Keratinocyte (primary cell): ENCODE measurements around the gene TAOK2. TPM values are rescaled to one million over a fixed set of nuclear protein-coding genes. Genes with fewer than 3 reads are reported as not detected.

ENCODE experiments used
- DNase-seq: peaks from one replicate; pipeline ENCODE4 v3.0.0-alpha.2; 2011; ENCODE audit warnings: low read depth, missing footprints, low spot score
- FAIRE-seq: peaks from 2 replicates; lab custom pipeline; 2011; peaks lifted over from hg19 to GRCh38; lab: Jason Lieb, UNC
- H2AFZ ChIP-seq: 2 replicates; pipeline ENCODE4 v1.6.0; 2012; ENCODE audit warnings: low read length, control low read depth, inconsistent platforms; ENCODE audit not compliant: control insufficient read depth
- H3K27ac ChIP-seq: 2 replicates; pipeline ENCODE4 v1.5.1; 2011; ENCODE audit warnings: low read length; ENCODE audit not compliant: control insufficient read depth, insufficient read depth
- H3K27me3 ChIP-seq: 3 replicates; pipeline ENCODE4 v1.6.0; 2011; ENCODE audit warnings: low read length; ENCODE audit not compliant: control insufficient read depth, insufficient read depth; ENCODE audit errors: extremely low read depth
- H3K36me3 ChIP-seq, 2 experiments: 2 replicates in 1 of 2; 3 replicates in 1 of 2; pipeline ENCODE4 v1.5.1; 2011; ENCODE audit warnings: low read length in 2 of 2, mild to moderate bottlenecking in 1 of 2; ENCODE audit not compliant: control insufficient read depth in 2 of 2, insufficient read depth in 2 of 2; ENCODE audit errors: extremely low read depth in 1 of 2
- H3K4me1 ChIP-seq: 3 replicates; pipeline ENCODE4 v1.5.1; 2011; ENCODE audit warnings: low read length; ENCODE audit not compliant: control insufficient read depth, insufficient read depth; ENCODE audit errors: extremely low read depth
- H3K4me2 ChIP-seq: 3 replicates; pipeline ENCODE4 v1.6.0; 2011; ENCODE audit warnings: low read depth, low read length; ENCODE audit not compliant: control insufficient read depth, insufficient read depth; ENCODE audit errors: extremely low read depth
- H3K4me3 ChIP-seq, 3 experiments: fragments of 200-600 bp in 1 of 3; sonication (generic) in 1 of 3; 2 replicates in 2 of 3; 3 replicates in 1 of 3; pipeline ENCODE4 v1.5.1; 2011 to 2016; ENCODE audit warnings: low read length in 3 of 3, mild to moderate bottlenecking in 3 of 3, control low read depth in 2 of 3, inconsistent platforms in 1 of 3, low read depth in 1 of 3, mixed read lengths in 1 of 3, mixed run types in 1 of 3, moderate library complexity in 1 of 3; ENCODE audit not compliant: control insufficient read depth in 2 of 3, insufficient read depth in 2 of 3; ENCODE audit errors: extremely low read depth in 1 of 3
- H3K79me2 ChIP-seq: 2 replicates; pipeline ENCODE4 v1.6.0; 2012; ENCODE audit warnings: low read length; ENCODE audit not compliant: control insufficient read depth, insufficient read depth
- H3K9ac ChIP-seq: 3 replicates; pipeline ENCODE4 v1.6.0; 2011; ENCODE audit warnings: low read length; ENCODE audit not compliant: control insufficient read depth, insufficient read depth; ENCODE audit errors: extremely low read depth
- H3K9me1 ChIP-seq: 3 replicates; pipeline ENCODE4 v1.6.0; 2011; ENCODE audit warnings: low read length; ENCODE audit not compliant: control insufficient read depth, insufficient read depth; ENCODE audit errors: extremely low read depth
- H3K9me3 ChIP-seq: 2 replicates; pipeline ENCODE4 v1.5.1; 2012; ENCODE audit warnings: low read depth, low read length; ENCODE audit not compliant: control insufficient read depth
- H4K20me1 ChIP-seq: 3 replicates; pipeline ENCODE4 v1.6.0; 2011; ENCODE audit warnings: low read length; ENCODE audit not compliant: control insufficient read depth, insufficient read depth; ENCODE audit errors: extremely low read depth
- EZH2 ChIP-seq: IDR thresholded peaks from one replicate; pipeline ENCODE4 v1.6.1; 2012; ENCODE audit warnings: inconsistent platforms, mild to moderate bottlenecking, low read length, moderate library complexity
- dilution Hi-C: fragments of 300-500 bp; cut with MboI; formaldehyde crosslinking; loops from one replicate; pipeline ENCODE4 v1.7.0; 2020; ENCODE audit warnings: low sequenced_read_pairs; ENCODE audit not compliant: extremely low pct_ligation_motif_present
- polyA plus RNA-seq, 5 experiments: library from polyadenylated mRNA; depleted of rRNA in 3 of 5; stranded (reverse) in 3 of 5; stranded (forward) in 1 of 5; unstranded in 1 of 5; fragments of >200 nt; gene quantifications; 1 replicate in 1 of 5; 2 replicates in 3 of 5; 3 replicates in 1 of 5; pipeline versions ENCODE4 v1.2.1 to v1.2.3, GENCODE V29; 2011 to 2012; ENCODE audit warnings: missing spikeins in 2 of 5, low read depth in 1 of 5, low replicate concordance in 1 of 5
- TF ChIP-seq, protein P1 (sequence below), 3 experiments: IDR thresholded peaks in 1 of 3; conservative IDR thresholded peaks in 1 of 3; optimal IDR thresholded peaks in 1 of 3; 2 replicates in 2 of 3; 3 replicates in 1 of 3; pipeline versions ENCODE3 to v1.5.1; 2011; ENCODE audit warnings: low read length in 3 of 3, mild to moderate bottlenecking in 3 of 3, moderate library complexity in 2 of 3, control low read depth in 1 of 3, inconsistent platforms in 1 of 3; ENCODE audit not compliant: insufficient read depth in 2 of 3; ENCODE audit errors: extremely low read depth in 1 of 3

The TAOK2 gene
- polyA plus RNA-seq, 1 donor (not counting 4 experiments of a cell fraction or from before 2014, with no cell fraction given) = 13.8 TPM

DNA sequence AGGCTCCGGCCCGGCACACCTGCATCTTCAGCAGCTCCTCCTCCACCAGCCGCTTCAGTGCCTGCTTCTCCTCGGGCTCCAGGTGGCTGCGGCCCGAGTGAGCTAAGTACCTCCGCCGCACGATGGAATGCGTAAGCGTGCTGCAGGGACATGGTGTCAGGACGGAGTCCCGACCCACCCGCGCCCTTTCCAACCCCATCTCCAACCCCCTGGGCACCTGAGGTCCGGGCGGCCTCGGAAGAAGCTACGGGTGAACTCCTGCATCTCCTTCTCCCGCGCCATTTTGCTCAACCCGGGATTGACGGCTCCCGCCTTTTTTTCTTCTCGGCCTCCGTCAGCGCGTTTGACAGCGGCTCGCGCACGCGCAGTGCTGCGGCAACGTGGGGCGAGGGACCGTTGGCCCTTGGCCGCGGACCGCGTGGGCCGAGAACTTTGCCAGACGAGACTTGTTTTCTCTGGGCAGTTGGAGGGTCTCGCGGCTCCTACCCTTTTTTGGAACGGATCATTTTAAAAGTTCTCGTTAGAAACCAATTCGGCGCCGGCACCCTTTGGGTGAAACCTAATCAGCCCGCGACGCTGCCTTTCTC, 21.7 kb downstream of the TAOK2 start, which contains the start of gene HIRIP3:
Gene HIRIP3 (minus strand): TSS at position 294 of the 587 bp plus-strand sequence. CDS start 12 bp downstream, at position 282.
- Histone ChIP-seq H4K20me1 (no peaks in the 10 kb centered on the region), H3K9me1 (no peaks in the 10 kb centered on the region), H3K9ac (peak within 1 kb of the TSS; percentile 95), H3K4me1 (peaks cover 24% of the 10 kb centered on the region), H3K27me3 (no peaks in the 10 kb centered on the region), H3K9me3 (no peaks in the 10 kb centered on the region), H3K79me2 (peaks cover 10% of the 10 kb centered on the region), H3K4me2 (peak within 1 kb of the TSS; percentile 89), H3K36me3 (peaks cover 19 to 35% of the 10 kb centered on the region in 2 experiments), H3K4me3 (peak within 1 kb of the TSS; percentile 67 to 99 (median 92)), H2AFZ (peak within 1 kb of the TSS; percentile 96), H3K27ac (peak within 1 kb of the TSS; percentile 98)
- TF ChIP-seq, protein P1, sequence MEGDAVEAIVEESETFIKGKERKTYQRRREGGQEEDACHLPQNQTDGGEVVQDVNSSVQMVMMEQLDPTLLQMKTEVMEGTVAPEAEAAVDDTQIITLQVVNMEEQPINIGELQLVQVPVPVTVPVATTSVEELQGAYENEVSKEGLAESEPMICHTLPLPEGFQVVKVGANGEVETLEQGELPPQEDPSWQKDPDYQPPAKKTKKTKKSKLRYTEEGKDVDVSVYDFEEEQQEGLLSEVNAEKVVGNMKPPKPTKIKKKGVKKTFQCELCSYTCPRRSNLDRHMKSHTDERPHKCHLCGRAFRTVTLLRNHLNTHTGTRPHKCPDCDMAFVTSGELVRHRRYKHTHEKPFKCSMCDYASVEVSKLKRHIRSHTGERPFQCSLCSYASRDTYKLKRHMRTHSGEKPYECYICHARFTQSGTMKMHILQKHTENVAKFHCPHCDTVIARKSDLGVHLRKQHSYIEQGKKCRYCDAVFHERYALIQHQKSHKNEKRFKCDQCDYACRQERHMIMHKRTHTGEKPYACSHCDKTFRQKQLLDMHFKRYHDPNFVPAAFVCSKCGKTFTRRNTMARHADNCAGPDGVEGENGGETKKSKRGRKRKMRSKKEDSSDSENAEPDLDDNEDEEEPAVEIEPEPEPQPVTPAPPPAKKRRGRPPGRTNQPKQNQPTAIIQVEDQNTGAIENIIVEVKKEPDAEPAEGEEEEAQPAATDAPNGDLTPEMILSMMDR (optimal IDR thresholded peaks at IDR 0.05 in 1 of 3, IDR thresholded peaks at IDR 0.05 in 1 of 3, conservative IDR thresholded peaks at IDR 0.05 in 1 of 3; ENCODE audit: extremely low read depth in 1 of 3, insufficient read depth in 2 of 3, low read length in 3 of 3) = no peak
- TF ChIP-seq EZH2 = no peak
- FAIRE-seq = no peak
- dilution Hi-C loops = no loop called here
- no peak for DNase-seq

DNA sequence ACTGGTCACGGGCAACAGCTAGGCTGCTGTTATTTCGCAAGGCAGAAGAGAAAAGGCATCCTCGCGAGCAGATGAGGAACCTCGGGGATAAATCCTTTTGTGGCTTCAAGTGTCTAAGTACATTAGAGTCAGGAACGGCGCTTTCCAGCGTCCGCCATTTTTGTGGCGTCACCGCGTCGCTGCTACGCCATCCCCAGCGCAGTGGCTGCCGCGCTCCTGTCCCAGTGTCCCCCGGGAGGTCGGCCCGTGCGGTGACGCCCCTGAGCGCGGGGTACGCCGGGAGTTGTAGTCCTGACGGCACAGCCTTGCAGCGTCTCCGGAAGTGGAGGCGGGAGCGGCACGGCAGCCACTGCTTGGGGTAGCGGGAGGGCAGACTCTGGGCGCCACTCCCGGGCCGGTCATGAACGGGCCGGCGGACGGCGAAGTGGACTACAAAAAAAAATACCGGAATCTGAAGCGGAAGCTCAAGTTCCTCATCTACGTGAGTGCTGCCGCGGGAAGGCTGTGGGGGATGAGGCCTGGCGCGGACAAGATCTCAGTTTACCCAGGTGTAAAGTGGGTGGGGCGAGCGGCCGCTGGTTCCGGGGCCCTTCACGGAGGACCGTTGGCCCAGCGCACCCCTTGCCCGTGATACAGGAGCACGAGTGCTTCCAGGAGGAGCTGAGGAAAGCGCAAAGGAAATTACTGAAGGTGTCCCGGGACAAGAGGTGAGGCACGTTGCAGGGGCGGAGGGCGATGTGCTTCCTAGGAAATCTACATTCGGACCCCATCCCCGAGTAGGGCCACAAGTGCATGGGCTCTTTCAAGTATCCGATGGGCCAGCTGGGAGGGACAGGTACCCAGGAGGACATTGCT, 22.5 kb downstream of the TAOK2 start, which contains the start of gene INO80E:
Gene INO80E (plus strand): TSS at position 331 of the 855 bp plus-strand sequence. CDS start 70 bp downstream, at position 401.
- TF ChIP-seq EZH2 = no peak
- TF ChIP-seq, protein P1 (optimal IDR thresholded peaks at IDR 0.05 in 1 of 3, IDR thresholded peaks at IDR 0.05 in 1 of 3, conservative IDR thresholded peaks at IDR 0.05 in 1 of 3; ENCODE audit: extremely low read depth in 1 of 3, insufficient read depth in 2 of 3, low read length in 3 of 3) = peak in 1 of 3 experiments; percentile 5
- peak within 1 kb of the TSS; percentile 95 for H3K9ac ChIP-seq
- peak within 1 kb of the TSS; percentile 98 for H3K27ac ChIP-seq
- DNase-seq (peak; percentile 60), FAIRE-seq (no peak)
- H3K79me2 ChIP-seq = peaks cover 10% of the 10 kb centered on the region
- peaks cover 20 to 38% of the 10 kb centered on the region in 2 experiments for H3K36me3 ChIP-seq
- no peaks in the 10 kb centered on the region for H3K9me1 ChIP-seq
- H3K9me3 ChIP-seq = no peaks in the 10 kb centered on the region
- H2AFZ ChIP-seq = peak within 1 kb of the TSS; percentile 96
- dilution Hi-C loops = no loop called here
- no peaks in the 10 kb centered on the region for H3K27me3 ChIP-seq
- H3K4me3 ChIP-seq = peak within 1 kb of the TSS; percentile 67 to 99 (median 92)
- peak within 1 kb of the TSS; percentile 89 for H3K4me2 ChIP-seq
- H4K20me1 ChIP-seq = no peaks in the 10 kb centered on the region
- peaks cover 24% of the 10 kb centered on the region for H3K4me1 ChIP-seq
